Neural cell (in vitro differentiated cells): ENCODE results near the gene NKX2-3. TPM values are rescaled to one million over a fixed set of nuclear protein-coding genes. Genes with fewer than 3 reads are reported as not detected.

Experiments used
- H2AFZ ChIP-seq: fragments of 200-600, 300-800 bp; sonication (generic), shearing (Covaris generic); 2 replicates; pipeline ENCODE4 v1.6.0; 2014; ENCODE audit warnings: low read depth, mild to moderate bottlenecking, antibody characterized with exemption, low read length, moderate library complexity
- H3F3A ChIP-seq: fragments of 200-600 bp; shearing (Covaris generic); 2 replicates; pipeline ENCODE4 v1.6.1; 2016; ENCODE audit warnings: mild to moderate bottlenecking, moderate library complexity, mixed read lengths, antibody characterized with exemption, low read length; ENCODE audit not compliant: insufficient read depth, poor library complexity, severe bottlenecking
- H3K27ac ChIP-seq: fragments of 200-600, 300-800 bp; sonication (generic), shearing (Covaris generic); 2 replicates; pipeline ENCODE4 v1.5.1; 2014; ENCODE audit warnings: mild to moderate bottlenecking, low read length, moderate library complexity
- H3K27me3 ChIP-seq: fragments of 300-800, 200-600 bp; sonication (generic), shearing (Covaris generic); 2 replicates; pipeline ENCODE4 v1.6.0; 2014; ENCODE audit warnings: mild to moderate bottlenecking, low read depth, low read length, moderate library complexity; ENCODE audit not compliant: insufficient read depth
- H3K36me3 ChIP-seq: fragments of 300-800, 200-600 bp; sonication (generic), shearing (Covaris generic); 2 replicates; pipeline ENCODE4 v1.5.1; 2014; ENCODE audit warnings: mild to moderate bottlenecking, antibody characterized with exemption, low read length, moderate library complexity; ENCODE audit not compliant: insufficient read depth
- H3K4me2 ChIP-seq: fragments of 300-800, 200-600 bp; sonication (generic), shearing (Covaris generic); 2 replicates; pipeline ENCODE4 v1.6.0; 2014; ENCODE audit warnings: mild to moderate bottlenecking, low read length
- H3K4me3 ChIP-seq: fragments of 300-800, 200-600 bp; sonication (generic), shearing (Covaris generic); 2 replicates; pipeline ENCODE4 v1.5.1; 2014; ENCODE audit warnings: mild to moderate bottlenecking, low read length, moderate library complexity
- H3K79me2 ChIP-seq: fragments of 200-600 bp; shearing (Covaris generic); replicated peaks from 2 replicates; pipeline ENCODE4 v1.6.0; 2014; ENCODE audit warnings: mild to moderate bottlenecking, low read length, moderate library complexity; ENCODE audit not compliant: insufficient read depth
- H3K9ac ChIP-seq: fragments of 300-800, 200-600 bp; sonication (generic), shearing (Covaris generic); 2 replicates; pipeline ENCODE4 v1.6.1; 2016; ENCODE audit warnings: mild to moderate bottlenecking, low read length, mixed read lengths
- H3K9me2 ChIP-seq: fragments of 200-600 bp; shearing (Covaris generic); 2 replicates; pipeline ENCODE4 v1.6.1; 2016; ENCODE audit warnings: mild to moderate bottlenecking, low read length, mixed read lengths; ENCODE audit not compliant: insufficient read depth
- H3K9me3 ChIP-seq: fragments of 200-600, 300-800 bp; sonication (generic), shearing (Covaris generic); 2 replicates; pipeline ENCODE4 v1.6.1; 2016; ENCODE audit warnings: mild to moderate bottlenecking, mixed run types, low read length, moderate library complexity, mixed read lengths
- H4K20me1 ChIP-seq: fragments of 200-600 bp; shearing (Covaris generic); 2 replicates; pipeline ENCODE4 v1.6.1; 2016; ENCODE audit warnings: mild to moderate bottlenecking, mixed run types; ENCODE audit not compliant: insufficient read depth
- CTCF ChIP-seq: fragments of 450-650 bp; IDR thresholded peaks from 2 replicates; pipeline ENCODE4 v1.5.1; 2014; ENCODE audit warnings: antibody characterized with exemption, mild to moderate bottlenecking, moderate library complexity; ENCODE audit not compliant: poor library complexity, severe bottlenecking
- EP300 ChIP-seq: fragments of 450-650 bp; conservative IDR thresholded peaks from 2 replicates; pipeline ENCODE4 v1.6.1; 2014; ENCODE audit warnings: antibody characterized with exemption, mild to moderate bottlenecking, moderate library complexity; ENCODE audit not compliant: poor library complexity, severe bottlenecking
- EZH2 ChIP-seq: fragments of 200-600, 300-800 bp; shearing (Covaris generic), sonication (generic); IDR thresholded peaks from 2 replicates; pipeline ENCODE4 v1.6.1; 2014; ENCODE audit warnings: antibody characterized with exemption, low read length, borderline replicate concordance, mild to moderate bottlenecking; ENCODE audit not compliant: insufficient read depth, poor library complexity, severe bottlenecking
- MXI1 ChIP-seq: fragments of 450-650 bp; conservative IDR thresholded peaks from 2 replicates; pipeline ENCODE4 v1.6.1; 2014; ENCODE audit warnings: antibody characterized with exemption, mild to moderate bottlenecking; ENCODE audit not compliant: poor library complexity, severe bottlenecking
- POLR2AphosphoS5 ChIP-seq: IDR thresholded peaks from 2 replicates; pipeline ENCODE4 v1.6.1; 2012
- RAD21 ChIP-seq: fragments of 450-650 bp; conservative IDR thresholded peaks from 2 replicates; pipeline ENCODE4 v1.6.1; 2014; ENCODE audit warnings: antibody characterized with exemption, mild to moderate bottlenecking, moderate library complexity
- SMC3 ChIP-seq: fragments of 450-650 bp; conservative IDR thresholded peaks from 2 replicates; pipeline ENCODE4 v1.6.1; 2014; ENCODE audit warnings: antibody characterized with exemption, mild to moderate bottlenecking, moderate library complexity; ENCODE audit not compliant: poor library complexity
- TAF1 ChIP-seq: IDR thresholded peaks from 2 replicates; pipeline ENCODE4 v1.6.1; 2012; ENCODE audit warnings: low read depth
- polyA plus RNA-seq: library from polyadenylated mRNA; depleted of rRNA; stranded (reverse); fragments of >200 nt; gene quantifications from 2 replicates; pipeline ENCODE4 v1.2.3, GENCODE V29; 2014
- TF ChIP-seq, protein P1 (sequence below): IDR thresholded peaks from 2 replicates; pipeline ENCODE4 v1.6.1; 2012; ENCODE audit warnings: borderline replicate concordance

Gene NKX2-3
- polyA plus RNA-seq, 1 donor from 2014 or later, result not detected

- no peaks in the 10 kb centered on the region for H3K9me2 ChIP-seq
- H3K9me3 ChIP-seq, result no peaks in the 10 kb centered on the region
- no peak overlapping the region for H3K4me2 ChIP-seq
- no peak overlapping the region for H3K4me3 ChIP-seq
- H3K36me3 ChIP-seq, result no peaks in the 10 kb centered on the region
- peaks cover 96% of the 10 kb centered on the region for H3K27me3 ChIP-seq
- no peaks in the 10 kb centered on the region for H3K79me2 ChIP-seq
- no peaks in the 10 kb centered on the region for H4K20me1 ChIP-seq
- no peak overlapping the region for H3K27ac ChIP-seq
- no peak overlapping the region for H2AFZ ChIP-seq
- TF ChIP-seq RAD21 (no peak), POLR2AphosphoS5 (no peak), TAF1 (no peak)
- no peak overlapping the region for H3K9ac ChIP-seq
- H3F3A ChIP-seq, result no peaks in the 10 kb centered on the region
Measured at GRCh38 chr10:99521765-99522469, 10.8 kb upstream of the NKX2-3 start.

GRCh38 chr10:99522470-99523250 lies 10.1 kb upstream of the NKX2-3 start:
- no peaks in the 10 kb centered on the region for H3K36me3 ChIP-seq
- no peak overlapping the region for H3K9ac ChIP-seq
- H4K20me1 ChIP-seq, result no peaks in the 10 kb centered on the region
- no peaks in the 10 kb centered on the region for H3K79me2 ChIP-seq
- no peak overlapping the region for H3K4me2 ChIP-seq
- no peak for TF ChIP-seq POLR2AphosphoS5
- H3K9me2 ChIP-seq, result no peaks in the 10 kb centered on the region
- no peak overlapping the region for H3K4me3 ChIP-seq
- no peaks in the 10 kb centered on the region for H3K9me3 ChIP-seq
- H3K27me3 ChIP-seq, result peaks cover 99% of the 10 kb centered on the region
- H3F3A ChIP-seq, result no peaks in the 10 kb centered on the region
- H2AFZ ChIP-seq, result no peak overlapping the region
- no peak overlapping the region for H3K27ac ChIP-seq

DNA sequence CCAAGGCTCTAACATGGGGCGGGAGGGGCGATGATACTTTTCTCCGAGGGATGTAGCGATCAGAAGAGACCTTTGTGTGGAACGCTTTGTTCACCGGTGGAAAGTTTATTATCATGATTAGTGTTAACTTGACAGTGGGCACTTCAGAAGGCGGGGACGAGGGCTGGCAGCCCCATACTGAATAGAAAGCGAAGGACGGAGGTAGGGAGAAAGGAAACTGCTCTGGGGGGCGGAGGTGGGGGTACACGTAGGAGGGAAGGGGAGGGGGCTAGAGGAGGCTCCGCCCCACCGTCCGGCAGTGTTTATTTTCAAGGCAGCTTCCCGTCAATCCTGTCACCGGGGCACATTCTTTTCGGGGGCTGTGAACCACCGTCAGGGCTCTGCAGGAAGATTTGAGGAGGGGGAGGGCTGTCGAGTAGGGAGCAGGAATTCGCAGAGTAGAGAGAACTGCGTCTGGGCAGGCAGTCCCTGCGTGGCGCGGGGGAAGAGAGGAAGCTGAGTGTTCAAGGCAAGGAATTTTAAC lies 9.4 kb upstream of the NKX2-3 start:
- Histone ChIP-seq H3K9me3 (no peaks in the 10 kb centered on the region), H3K36me3 (no peaks in the 10 kb centered on the region), H3K9me2 (no peaks in the 10 kb centered on the region), H3K27me3 (peaks cover 99% of the 10 kb centered on the region), H4K20me1 (no peaks in the 10 kb centered on the region), H3K27ac (no peak overlapping the region), H3K4me2 (no peak overlapping the region), H2AFZ (no peak overlapping the region), H3K9ac (no peak overlapping the region), H3F3A (no peaks in the 10 kb centered on the region), H3K79me2 (no peaks in the 10 kb centered on the region), H3K4me3 (no peak overlapping the region)
- TF ChIP-seq, protein P1, sequence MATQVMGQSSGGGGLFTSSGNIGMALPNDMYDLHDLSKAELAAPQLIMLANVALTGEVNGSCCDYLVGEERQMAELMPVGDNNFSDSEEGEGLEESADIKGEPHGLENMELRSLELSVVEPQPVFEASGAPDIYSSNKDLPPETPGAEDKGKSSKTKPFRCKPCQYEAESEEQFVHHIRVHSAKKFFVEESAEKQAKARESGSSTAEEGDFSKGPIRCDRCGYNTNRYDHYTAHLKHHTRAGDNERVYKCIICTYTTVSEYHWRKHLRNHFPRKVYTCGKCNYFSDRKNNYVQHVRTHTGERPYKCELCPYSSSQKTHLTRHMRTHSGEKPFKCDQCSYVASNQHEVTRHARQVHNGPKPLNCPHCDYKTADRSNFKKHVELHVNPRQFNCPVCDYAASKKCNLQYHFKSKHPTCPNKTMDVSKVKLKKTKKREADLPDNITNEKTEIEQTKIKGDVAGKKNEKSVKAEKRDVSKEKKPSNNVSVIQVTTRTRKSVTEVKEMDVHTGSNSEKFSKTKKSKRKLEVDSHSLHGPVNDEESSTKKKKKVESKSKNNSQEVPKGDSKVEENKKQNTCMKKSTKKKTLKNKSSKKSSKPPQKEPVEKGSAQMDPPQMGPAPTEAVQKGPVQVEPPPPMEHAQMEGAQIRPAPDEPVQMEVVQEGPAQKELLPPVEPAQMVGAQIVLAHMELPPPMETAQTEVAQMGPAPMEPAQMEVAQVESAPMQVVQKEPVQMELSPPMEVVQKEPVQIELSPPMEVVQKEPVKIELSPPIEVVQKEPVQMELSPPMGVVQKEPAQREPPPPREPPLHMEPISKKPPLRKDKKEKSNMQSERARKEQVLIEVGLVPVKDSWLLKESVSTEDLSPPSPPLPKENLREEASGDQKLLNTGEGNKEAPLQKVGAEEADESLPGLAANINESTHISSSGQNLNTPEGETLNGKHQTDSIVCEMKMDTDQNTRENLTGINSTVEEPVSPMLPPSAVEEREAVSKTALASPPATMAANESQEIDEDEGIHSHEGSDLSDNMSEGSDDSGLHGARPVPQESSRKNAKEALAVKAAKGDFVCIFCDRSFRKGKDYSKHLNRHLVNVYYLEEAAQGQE, result no peak
- no peak for TF ChIP-seq RAD21
- no peak for TF ChIP-seq TAF1
- no peak for TF ChIP-seq CTCF
- TF ChIP-seq MXI1, result no peak
- TF ChIP-seq EP300, result no peak
- TF ChIP-seq EZH2, result no peak
- no peak for TF ChIP-seq SMC3
- TF ChIP-seq POLR2AphosphoS5, result no peak
